Measurements from ENCODE around the gene ADCY4. TPM values are rescaled to one million over a fixed set of nuclear protein-coding genes. Genes with fewer than 3 reads are reported as not detected.

Gene ADCY4
- total and polyA plus RNA-seq, 2 of the 13 experiments (the other 11 are each of a cell fraction or from before 2014, with no cell fraction given), result 0.03 TPM; not detected in 1

DNA sequence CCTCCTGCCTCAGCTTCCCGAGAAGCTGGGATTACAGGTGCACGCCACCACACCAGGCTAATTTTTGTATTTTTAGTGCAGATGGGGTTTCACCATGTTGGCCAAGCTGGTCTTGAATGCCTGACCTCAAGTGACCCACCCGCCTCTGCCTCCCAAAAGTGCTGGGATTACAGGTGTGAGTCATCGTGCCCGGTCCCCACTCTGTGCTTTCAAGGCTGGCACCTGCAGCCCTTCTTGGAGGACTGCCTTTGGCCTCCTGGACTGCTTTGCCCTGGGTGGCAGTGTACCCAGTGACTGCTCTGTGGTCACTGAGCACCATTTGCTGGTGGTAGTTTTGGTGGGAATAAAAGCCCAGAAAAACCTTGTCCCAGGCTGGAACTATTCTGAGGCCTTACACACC, 47.9 kb downstream of the ADCY4 start:
- no peak for FAIRE-seq

More for the DNA sequence above, 47.9 kb downstream of the ADCY4 start:
- Histone ChIP-seq H3K4me2 (ENCODE audit: low read depth, low read length) (no peak overlapping the region), H2AFZ (ENCODE audit: low read length) (no peak overlapping the region), H3K36me3 (replicated peaks in 1 of 2; ENCODE audit: control insufficient read depth in 1 of 2, insufficient read depth in 2 of 2, low read length in 2 of 2) (peaks cover 26 to 28% of the 10 kb centered on the region in 2 experiments), H4K20me1 (ENCODE audit: insufficient read depth, low read length) (no peaks in the 10 kb centered on the region), H3K9me3 (ENCODE audit: low read length) (no peaks in the 10 kb centered on the region), H3K27me3 (ENCODE audit: control insufficient read depth in 1 of 2, insufficient read depth in 2 of 2, low read length in 2 of 2) (no peaks in the 10 kb centered on the region), H3K4me1 (ENCODE audit: insufficient read depth, low read length) (peaks cover 9% of the 10 kb centered on the region), H3K9ac (ENCODE audit: insufficient read depth, low read depth, low read length) (no peak overlapping the region), H3K79me2 (ENCODE audit: insufficient read depth, low read length) (no peaks in the 10 kb centered on the region), H3K4me3 (replicated peaks in 1 of 3; ENCODE audit: insufficient read depth in 1 of 3, low read depth in 2 of 3, low read length in 3 of 3) (no peak overlapping the region), H3K27ac (ENCODE audit: extremely low read length, insufficient read depth, low read length) (no peak overlapping the region)
- no TSS peak for BruUV-seq (replicated peaks)
- DNase-seq (ENCODE audit: low spot score) (no peak), ATAC-seq (no peak)
- TF ChIP-seq, protein P1, sequence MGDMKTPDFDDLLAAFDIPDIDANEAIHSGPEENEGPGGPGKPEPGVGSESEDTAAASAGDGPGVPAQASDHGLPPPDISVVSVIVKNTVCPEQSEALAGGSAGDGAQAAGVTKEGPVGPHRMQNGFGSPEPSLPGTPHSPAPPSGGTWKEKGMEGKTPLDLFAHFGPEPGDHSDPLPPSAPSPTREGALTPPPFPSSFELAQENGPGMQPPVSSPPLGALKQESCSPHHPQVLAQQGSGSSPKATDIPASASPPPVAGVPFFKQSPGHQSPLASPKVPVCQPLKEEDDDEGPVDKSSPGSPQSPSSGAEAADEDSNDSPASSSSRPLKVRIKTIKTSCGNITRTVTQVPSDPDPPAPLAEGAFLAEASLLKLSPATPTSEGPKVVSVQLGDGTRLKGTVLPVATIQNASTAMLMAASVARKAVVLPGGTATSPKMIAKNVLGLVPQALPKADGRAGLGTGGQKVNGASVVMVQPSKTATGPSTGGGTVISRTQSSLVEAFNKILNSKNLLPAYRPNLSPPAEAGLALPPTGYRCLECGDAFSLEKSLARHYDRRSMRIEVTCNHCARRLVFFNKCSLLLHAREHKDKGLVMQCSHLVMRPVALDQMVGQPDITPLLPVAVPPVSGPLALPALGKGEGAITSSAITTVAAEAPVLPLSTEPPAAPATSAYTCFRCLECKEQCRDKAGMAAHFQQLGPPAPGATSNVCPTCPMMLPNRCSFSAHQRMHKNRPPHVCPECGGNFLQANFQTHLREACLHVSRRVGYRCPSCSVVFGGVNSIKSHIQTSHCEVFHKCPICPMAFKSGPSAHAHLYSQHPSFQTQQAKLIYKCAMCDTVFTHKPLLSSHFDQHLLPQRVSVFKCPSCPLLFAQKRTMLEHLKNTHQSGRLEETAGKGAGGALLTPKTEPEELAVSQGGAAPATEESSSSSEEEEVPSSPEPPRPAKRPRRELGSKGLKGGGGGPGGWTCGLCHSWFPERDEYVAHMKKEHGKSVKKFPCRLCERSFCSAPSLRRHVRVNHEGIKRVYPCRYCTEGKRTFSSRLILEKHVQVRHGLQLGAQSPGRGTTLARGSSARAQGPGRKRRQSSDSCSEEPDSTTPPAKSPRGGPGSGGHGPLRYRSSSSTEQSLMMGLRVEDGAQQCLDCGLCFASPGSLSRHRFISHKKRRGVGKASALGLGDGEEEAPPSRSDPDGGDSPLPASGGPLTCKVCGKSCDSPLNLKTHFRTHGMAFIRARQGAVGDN (CRISPR knock-in tag; IDR thresholded peaks at IDR 0.05), result peak; percentile 20; the same call in 1 of the 2 replicates
- TF ChIP-seq MYC (CRISPR knock-in tag; IDR thresholded peaks at IDR 0.05; ENCODE audit: borderline replicate concordance), result 0 out of 2 replicates have a peak, but pooled peaks have one; percentile 9
- no peak for TF ChIP-seq ZEB1 (IDR thresholded peaks at IDR 0.05; ENCODE audit: insufficient replicate concordance, low read depth)
- WGBS (ENCODE audit: low lambda C conversion rate), result 95% methylated on average over 5 of the region's 5 CpGs
- CTCF ChIA-PET (ENCODE audit: low intra/inter-chr PET ratio, low total read pairs), result no interaction called here
- intact Hi-C loops (cut with micrococcal nuclease; ENCODE audit: unreplicated experiment), result no loop called here
- in situ Hi-C loops (cut with HindIII; ENCODE audit: extremely low pct_ligation_motif_present, low pct_unique_long_range_greater_than_20kb), result no loop called here
- POLR2A ChIA-PET, result interaction anchor here (0.7 to 1.7 kb wide), 4 partner anchors 14 to 44 kb away, joined by 3 to 11 read pairs (median 5); partner anchors contain the start of genes CIDEB, RABGGTA and TINF2

Data from HepG2 (cell line).